B cell (primary cell): ENCODE data around the gene SLC35A2.

Experiments
- EZH2 ChIP-seq: IDR thresholded peaks from 2 replicates; pipeline ENCODE4 v1.6.1; 2012; ENCODE audit warnings: borderline replicate concordance, low read depth, mild to moderate bottlenecking, moderate library complexity, low read length; ENCODE audit not compliant: insufficient read depth, poor library complexity, severe bottlenecking
- TF ChIP-seq, protein P1 (sequence below): fragments of 200-600 bp; IDR thresholded peaks from one replicate; pipeline ENCODE4 v1.8.0; 2022; ENCODE audit warnings: antibody characterized with exemption, mild to moderate bottlenecking

DNA sequence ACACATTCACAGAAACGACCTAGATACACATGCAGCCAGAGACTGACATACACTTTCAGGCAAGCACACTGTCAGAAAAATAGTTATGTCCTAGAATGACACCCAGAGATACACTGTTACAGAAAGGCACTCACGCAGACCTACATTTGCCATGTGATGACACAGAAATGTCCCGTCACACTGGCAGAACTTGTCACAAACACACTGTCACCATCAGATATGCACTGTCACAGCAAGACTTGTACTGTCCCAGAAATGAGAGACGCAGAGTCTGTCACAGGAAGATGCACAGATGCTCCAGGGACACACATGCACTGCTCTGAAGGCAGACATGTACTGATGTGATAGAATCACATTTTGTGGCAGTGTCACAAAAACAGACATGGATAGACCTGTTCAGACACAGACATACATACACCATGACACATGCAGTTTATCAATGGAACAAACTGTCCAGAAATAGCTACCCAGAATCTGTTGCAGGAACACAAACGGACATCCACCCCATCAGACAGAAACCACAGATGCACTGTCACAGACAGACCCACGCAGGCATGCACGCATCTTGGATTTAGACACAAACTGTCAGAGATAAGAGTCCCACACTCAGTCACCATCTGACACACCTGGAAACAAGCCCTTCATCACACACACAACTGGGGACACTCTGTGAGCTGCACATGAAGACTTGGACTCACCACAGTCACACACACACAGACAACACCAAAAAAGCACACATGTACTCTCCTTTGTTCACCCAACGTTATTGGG, 8.7 kb upstream of the SLC35A2 start:
- TF ChIP-seq, protein P1, sequence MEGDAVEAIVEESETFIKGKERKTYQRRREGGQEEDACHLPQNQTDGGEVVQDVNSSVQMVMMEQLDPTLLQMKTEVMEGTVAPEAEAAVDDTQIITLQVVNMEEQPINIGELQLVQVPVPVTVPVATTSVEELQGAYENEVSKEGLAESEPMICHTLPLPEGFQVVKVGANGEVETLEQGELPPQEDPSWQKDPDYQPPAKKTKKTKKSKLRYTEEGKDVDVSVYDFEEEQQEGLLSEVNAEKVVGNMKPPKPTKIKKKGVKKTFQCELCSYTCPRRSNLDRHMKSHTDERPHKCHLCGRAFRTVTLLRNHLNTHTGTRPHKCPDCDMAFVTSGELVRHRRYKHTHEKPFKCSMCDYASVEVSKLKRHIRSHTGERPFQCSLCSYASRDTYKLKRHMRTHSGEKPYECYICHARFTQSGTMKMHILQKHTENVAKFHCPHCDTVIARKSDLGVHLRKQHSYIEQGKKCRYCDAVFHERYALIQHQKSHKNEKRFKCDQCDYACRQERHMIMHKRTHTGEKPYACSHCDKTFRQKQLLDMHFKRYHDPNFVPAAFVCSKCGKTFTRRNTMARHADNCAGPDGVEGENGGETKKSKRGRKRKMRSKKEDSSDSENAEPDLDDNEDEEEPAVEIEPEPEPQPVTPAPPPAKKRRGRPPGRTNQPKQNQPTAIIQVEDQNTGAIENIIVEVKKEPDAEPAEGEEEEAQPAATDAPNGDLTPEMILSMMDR = no peak
- no peak for TF ChIP-seq EZH2
